Hematopoietic multipotent progenitor cell (in vitro differentiated cells): ENCODE results near the gene SEMA3B. TPM values are rescaled to one million over a fixed set of nuclear protein-coding genes. Genes with fewer than 3 reads are reported as not detected.
"Not testable (repeated sequence)": the region's sequence is repeated elsewhere in the genome, so short reads cannot be mapped to it uniquely, and the experiment has no call there.

Experiments used
- DNase-seq, 3 donors: peaks; one replicate each; pipeline ENCODE4 v3.0.0-alpha.2; 2011 to 2015; ENCODE audit warnings: low read depth in 2 of 3, low spot score in 2 of 3
- total RNA-seq: library from RNA; depleted of rRNA; stranded (reverse); fragments of >200 nt; gene quantifications from one replicate; pipeline ENCODE4 v1.2.3, GENCODE V29; 2012

The SEMA3B gene
- total RNA-seq = 0.54 TPM

- no peak for DNase-seq
These were observed at the start of gene SEMA3B for GRCh38 chr3:50268703-50269451. TSS of gene SEMA3B (plus strand) at chr3:50269147. CDS start at chr3:50269241, 94 bp downstream.

DNA sequence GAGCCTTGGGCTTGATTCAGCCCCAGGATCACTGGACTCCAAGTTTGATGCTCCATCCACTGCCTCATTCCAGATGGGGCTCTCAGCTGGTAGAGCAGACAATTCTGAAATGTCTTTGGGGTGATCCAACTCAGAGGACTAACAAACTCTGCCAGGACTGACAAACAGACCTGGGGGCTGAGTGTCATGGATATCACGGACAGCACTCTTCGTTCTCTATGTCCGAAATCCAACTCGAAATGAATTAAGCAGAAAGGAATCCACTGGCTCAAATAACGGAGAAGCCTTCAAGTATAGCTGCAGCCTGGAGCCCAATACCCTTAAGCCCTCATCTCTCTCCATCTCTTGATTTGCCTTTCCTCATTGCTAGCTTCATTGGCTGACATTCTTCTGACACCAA is 49.7 kb upstream of the SEMA3B start:
- DNase-seq = no peak

GRCh38 chr3:50220109-50220508 is 48.8 kb upstream of the SEMA3B start:
- DNase-seq = no peak

GRCh38 chr3:50221051-50221410 is 47.9 kb upstream of the SEMA3B start:
- no peak for DNase-seq

DNA sequence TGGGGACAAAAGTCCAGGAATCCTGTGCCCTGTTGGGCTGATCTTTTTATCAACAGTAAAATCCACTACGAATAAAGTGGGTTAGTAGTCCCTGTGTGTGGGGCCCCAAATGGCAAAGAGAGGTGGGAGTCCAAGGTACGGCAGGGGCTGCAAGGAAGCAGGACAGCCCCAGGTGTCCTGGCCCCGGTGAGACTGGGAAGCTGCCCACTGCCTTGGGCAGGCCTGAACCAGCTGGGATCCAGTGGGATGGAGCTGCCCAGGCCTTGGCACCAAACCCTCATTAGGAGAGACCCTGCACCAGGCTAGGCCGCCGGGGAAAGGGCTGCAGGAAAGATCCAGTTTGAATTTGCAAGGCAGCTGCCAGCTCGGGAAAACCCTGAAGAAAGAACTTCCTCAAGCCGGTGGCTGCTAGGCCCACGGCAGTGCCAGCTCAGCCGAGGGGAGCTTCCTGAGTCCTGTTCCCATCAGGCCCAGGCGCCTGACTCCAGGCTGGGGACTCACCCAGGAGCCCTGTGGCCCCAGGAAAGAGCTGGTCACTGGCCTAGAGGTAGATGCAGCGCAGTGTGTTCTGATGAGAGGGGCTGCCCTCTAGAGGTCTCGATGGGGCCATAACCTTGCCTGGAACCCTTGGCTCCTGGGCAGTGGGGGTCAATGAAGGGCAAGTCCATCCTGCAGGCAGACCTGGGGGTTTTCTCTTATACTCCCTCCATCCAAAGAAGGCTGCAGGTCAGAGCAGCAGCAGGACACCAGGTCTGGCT is 47.4 kb upstream of the SEMA3B start:
- DNase-seq = no peak

DNA sequence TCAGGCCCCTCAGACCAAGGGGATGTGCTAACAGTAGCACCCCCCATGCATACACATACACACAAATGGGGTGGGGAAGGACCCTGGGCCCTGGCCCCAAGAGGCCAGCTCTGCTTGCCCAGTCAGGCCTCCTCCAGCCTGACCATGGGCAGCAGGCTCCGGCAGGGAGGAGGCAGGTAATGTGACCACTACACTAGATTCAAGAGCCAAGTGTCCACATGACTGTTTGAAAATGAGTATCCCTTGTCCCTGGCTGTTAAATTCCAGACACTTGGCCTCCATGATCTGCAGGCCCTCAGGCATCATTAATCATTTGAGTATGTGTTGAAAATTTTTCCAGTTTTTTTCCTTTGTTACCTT is 46.8 kb upstream of the SEMA3B start:
- no peak for DNase-seq

GRCh38 chr3:50224639-50225038 is 44.3 kb upstream of the SEMA3B start:
- DNase-seq = no peak

- DNase-seq = peak; percentile 36 to 52 (median 40)
These were observed 42.0 kb upstream of the SEMA3B start for GRCh38 chr3:50226888-50227389.

GRCh38 chr3:50227390-50228183 is 41.4 kb upstream of the SEMA3B start:
- peak; percentile 78 to 89 (median 85) for DNase-seq

GRCh38 chr3:50228184-50228763 is 40.7 kb upstream of the SEMA3B start:
- not testable (repeated sequence) for DNase-seq

DNA sequence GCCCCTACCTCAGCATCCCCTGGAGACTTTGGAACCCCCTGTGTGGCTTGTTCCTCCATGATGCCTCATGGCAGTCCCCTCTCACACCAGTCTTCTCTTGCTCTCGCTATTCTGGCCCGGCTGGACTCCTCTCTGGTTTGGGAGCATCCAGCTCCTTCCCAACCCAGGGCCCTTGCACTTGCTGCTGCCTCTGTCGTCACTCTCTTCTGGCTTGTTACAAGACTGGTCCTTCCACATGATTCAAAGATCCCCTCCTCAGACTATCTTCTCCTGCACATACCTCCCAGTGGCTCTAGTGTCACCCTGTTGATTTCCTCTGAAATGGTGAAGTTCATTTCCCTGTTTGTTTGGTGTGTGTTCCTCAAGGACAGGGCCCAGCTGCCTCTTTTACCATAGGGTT is 39.5 kb upstream of the SEMA3B start:
- no peak for DNase-seq

DNA sequence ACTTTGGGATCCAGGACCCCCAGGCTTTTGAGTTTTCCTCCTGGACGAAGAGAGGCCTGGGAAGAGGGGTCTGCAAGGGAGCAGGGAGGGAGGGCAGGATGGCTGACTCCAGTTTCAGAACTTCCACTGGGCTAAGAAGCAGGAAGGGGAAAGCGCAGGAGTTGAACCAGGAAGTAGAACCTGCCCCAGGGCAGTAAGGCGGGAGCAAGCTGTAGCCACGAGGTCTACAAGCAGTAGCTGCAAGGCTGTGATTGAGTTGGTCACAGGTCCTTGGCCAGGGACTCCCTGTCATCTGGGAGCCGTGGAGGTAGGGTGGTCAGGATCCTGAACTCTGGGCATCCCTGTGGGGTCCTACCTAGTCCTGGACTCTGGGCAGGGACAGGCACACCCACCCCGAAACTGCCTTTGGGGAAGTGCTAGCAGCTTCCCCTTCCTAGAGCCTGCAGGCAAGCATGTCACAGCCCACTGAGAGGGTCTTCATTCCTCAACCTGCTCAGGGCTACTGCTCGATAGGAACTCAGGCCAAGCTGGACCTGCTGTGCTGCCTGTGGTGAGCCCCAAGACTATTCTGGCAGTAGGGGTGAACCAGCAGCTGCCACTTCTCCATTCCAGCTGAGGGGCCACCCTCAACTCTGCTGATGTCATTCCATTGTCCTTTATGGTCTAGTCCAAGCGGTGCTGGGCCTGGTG is 38.7 kb upstream of the SEMA3B start:
- no peak for DNase-seq

DNA sequence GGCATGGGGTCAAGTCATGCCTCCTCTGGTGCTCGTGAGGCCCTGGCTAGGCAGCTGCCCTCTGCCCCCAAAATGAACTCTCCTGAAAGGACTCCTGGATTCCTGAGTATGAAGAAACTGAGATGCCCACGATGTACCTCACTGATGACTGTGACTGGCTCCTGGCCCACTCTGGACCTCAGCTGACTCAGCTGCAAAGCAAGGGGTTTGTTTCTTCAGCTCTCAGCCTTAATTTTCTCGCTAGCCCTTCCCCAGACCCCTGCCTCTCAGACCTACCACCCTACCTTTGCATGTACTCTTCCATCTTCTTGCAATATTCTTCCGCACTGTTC is 38.2 kb upstream of the SEMA3B start:
- no peak for DNase-seq

DNA sequence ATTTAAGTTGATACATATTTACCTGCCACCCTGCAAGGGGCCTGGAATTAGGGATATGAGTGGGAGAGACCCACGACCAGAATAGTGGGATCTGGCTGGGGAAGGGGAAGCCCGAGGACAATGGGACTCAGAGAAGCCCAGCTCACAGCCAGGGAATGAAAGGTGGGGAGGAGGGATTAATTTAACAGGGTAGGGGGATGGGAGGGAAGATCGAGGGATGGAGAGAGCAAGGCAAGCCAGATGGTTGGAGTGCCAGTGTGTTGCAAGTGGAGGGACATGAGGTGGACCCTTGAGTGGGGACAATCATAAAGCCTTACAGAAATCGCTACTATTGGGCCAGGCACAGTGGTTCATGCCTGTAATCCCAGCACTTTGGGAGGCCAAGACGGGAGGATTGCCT is 37.4 kb upstream of the SEMA3B start:
- DNase-seq = no peak

GRCh38 chr3:50232303-50232702 is 36.6 kb upstream of the SEMA3B start:
- DNase-seq = no peak

DNA sequence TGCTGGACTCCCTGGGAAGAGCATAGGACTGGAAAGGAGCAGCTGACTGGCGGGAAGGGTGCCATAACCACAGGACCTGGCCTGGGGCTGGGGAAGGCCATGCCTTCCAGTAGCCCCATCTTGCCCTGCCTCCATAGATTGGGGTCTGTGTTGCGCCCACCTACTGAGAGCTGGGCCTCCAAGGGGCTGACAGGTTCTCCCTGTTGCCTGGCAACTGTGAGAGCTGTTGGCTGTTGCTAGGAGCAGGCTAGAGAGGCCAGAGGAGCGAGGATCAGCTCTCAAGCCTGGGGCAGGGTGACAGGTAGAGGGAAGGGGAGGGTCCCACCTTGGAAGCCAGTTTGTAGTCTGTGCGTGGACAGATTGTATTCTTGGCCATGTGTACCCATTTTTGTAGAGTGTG is 35.8 kb upstream of the SEMA3B start:
- DNase-seq = no peak

GRCh38 chr3:50235716-50236483 is 33.0 kb upstream of the SEMA3B start, which contains the start of gene GNAI2:
TSS of gene GNAI2 (plus strand) at chr3:50236204. CDS start at chr3:50236336, 132 bp downstream.
- DNase-seq = peak; percentile 90 to 99 (median 99)

DNA sequence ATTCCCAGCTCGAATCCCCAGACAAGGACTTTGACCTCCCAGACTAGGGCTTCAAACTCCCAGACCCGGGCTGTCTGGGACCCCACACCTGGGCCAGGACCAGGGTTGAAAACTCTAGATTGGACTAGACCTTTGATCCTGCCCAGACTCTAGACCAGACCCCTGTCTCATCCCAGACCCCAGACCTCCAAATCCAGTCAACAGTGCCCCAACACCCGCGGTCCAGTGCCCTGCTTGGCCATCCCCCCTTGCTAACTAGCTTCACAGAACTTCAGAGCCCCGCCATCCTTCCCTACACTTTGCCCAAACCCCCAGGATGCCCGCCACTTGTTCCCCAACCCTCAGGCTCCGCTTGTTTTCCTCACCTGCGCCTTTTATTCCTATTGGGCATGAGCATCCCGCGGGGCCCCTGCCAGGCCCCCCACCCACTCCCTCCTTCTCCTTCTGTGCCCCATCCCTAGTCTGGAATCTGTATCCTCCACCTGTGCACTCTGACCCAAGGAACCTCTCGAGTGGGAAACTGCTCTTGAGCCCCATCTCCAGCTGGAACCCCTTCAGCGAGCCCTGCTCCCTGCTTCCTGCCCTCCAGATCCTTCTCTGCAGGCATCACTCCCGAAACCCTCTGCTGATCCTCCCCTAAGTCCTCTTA is 32.3 kb upstream of the SEMA3B start:
- DNase-seq = no peak

- DNase-seq = peak in 1 of 3 donors; percentile 37
These were observed 31.8 kb upstream of the SEMA3B start for GRCh38 chr3:50237133-50237651.
